CD4-positive, alpha-beta T cell (primary cell): Measurements from ENCODE around the gene PRKAR2B. TPM values are rescaled to one million over a fixed set of nuclear protein-coding genes. Genes with fewer than 3 reads are reported as not detected.

Experiments used
- ATAC-seq: fragments of 200-7000 bp; cut with Tn5 transposase; one replicate; pipeline ENCODE4 v1.10.0; 2022; ENCODE audit warnings: mild to moderate bottlenecking; ENCODE audit not compliant: poor library complexity
- CTCF ChIA-PET: fragments of 350-600 bp; sonication (Branson Sonifier 250); formaldehyde crosslinking; loops from one replicate; lab custom pipeline; 2021; ENCODE audit warnings: antibody characterized with exemption, inconsistent platforms; lab: Charles Lee
- POLR2A ChIA-PET: fragments of 350-600 bp; sonication (Branson Sonifier 250); formaldehyde crosslinking; loops from one replicate; lab custom pipeline; 2021; ENCODE audit warnings: antibody characterized with exemption, inconsistent platforms; lab: Charles Lee
- DNase-seq, 14 experiments: peaks; one replicate each; pipeline ENCODE4 v3.0.0-alpha.2; 2013 to 2020; ENCODE audit warnings: mixed read lengths in 2 of 14
- H3K27ac ChIP-seq, 2 donors: one replicate each; pipeline versions ENCODE4 v1.5.1 to v1.7.0; 2013; ENCODE audit warnings: low read length in 2 of 2, low read depth in 1 of 2, mild to moderate bottlenecking in 1 of 2
- H3K27me3 ChIP-seq, 2 experiments: 1 replicate in 1 of 2; 2 replicates in 1 of 2; pipeline versions ENCODE4 v1.6.1 to v1.7.0; 2013; ENCODE audit warnings: low read length in 2 of 2, control low read depth in 1 of 2, mild to moderate bottlenecking in 1 of 2, moderate library complexity in 1 of 2; ENCODE audit not compliant: insufficient read depth in 2 of 2, control insufficient read depth in 1 of 2
- H3K36me3 ChIP-seq: one replicate; pipeline ENCODE4 v1.6.1; 2013; ENCODE audit warnings: low read length, control low read depth; ENCODE audit not compliant: insufficient read depth
- H3K4me1 ChIP-seq: one replicate; pipeline ENCODE4 v1.6.1; 2013; ENCODE audit warnings: low read length, control low read depth; ENCODE audit not compliant: insufficient read depth
- H3K4me3 ChIP-seq: one replicate; pipeline ENCODE4 v1.5.1; 2013; ENCODE audit warnings: mild to moderate bottlenecking, low read length, moderate library complexity
- H3K9me3 ChIP-seq, 2 experiments: 1 replicate in 1 of 2; 2 replicates in 1 of 2; pipeline versions ENCODE4 v1.6.1 to v1.7.0; 2013; ENCODE audit warnings: low read length in 2 of 2, mild to moderate bottlenecking in 2 of 2, control low read depth in 1 of 2, moderate library complexity in 1 of 2; ENCODE audit not compliant: control insufficient read depth in 1 of 2, insufficient read depth in 1 of 2
- H3K27ac Mint-ChIP-seq: one replicate; pipeline ENCODE4 v1.8.0; 2020; ENCODE audit warnings: mixed read lengths
- H3K27me3 Mint-ChIP-seq: one replicate; pipeline ENCODE4 v1.8.0; 2021; ENCODE audit warnings: mixed read lengths
- H3K36me3 Mint-ChIP-seq: one replicate; pipeline ENCODE4 v1.8.0; 2021; ENCODE audit warnings: low read depth, mixed read lengths
- H3K4me1 Mint-ChIP-seq: one replicate; pipeline ENCODE4 v1.8.0; 2021; ENCODE audit warnings: low read depth, mixed read lengths
- H3K4me3 Mint-ChIP-seq: one replicate; pipeline ENCODE4 v1.8.0; 2020; ENCODE audit warnings: mild to moderate bottlenecking, mixed read lengths
- H3K9me3 Mint-ChIP-seq: one replicate; pipeline ENCODE4 v1.8.0; 2020; ENCODE audit warnings: mixed read lengths
- intact Hi-C, 2 experiments: fragments of 100-400 bp; cut with DNase I in 1 of 2; cut with micrococcal nuclease in 1 of 2; formaldehyde crosslinking; loops; one replicate each; pipeline versions ENCODE4 v1.15.1 to v1.9.0; 2023 to 2025; cut with DNase I, micrococcal nuclease
- total RNA-seq, 174 experiments: library from RNA in 2 of 174; stranded (reverse) in 2 of 174; gene quantifications; one replicate each; pipeline ENCODE4 v1.2.3 and lab custom pipeline; 2021 to 2026
- TF ChIP-seq, protein P1 (sequence below): fragments of 200-600 bp; IDR thresholded peaks from one replicate; pipeline ENCODE4 v1.8.0; 2022; ENCODE audit warnings: antibody characterized with exemption, mild to moderate bottlenecking

The PRKAR2B gene
- total RNA-seq, 2 experiments from 2014 or later = 0.41 to 0.42 TPM

DNA sequence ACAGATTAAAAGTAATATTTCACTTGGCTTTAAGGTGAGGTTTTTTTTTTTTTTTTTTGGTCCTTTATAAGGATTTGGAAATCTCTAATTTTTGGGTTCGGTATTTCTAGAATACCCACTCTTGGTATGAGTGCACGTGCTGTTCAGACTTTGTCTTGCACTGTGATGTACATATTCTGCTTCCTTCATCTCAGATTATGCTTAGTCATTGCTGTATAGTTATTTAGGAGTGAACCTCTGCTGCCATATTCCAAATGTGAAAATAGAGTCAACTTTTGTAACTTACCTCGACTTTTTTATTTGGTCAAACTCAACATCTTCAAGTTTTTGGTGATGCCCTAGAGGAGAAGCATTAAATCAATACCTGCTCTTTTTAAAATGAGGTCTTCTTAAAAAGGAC lies 84.2 kb downstream of the PRKAR2B start:
- Mint-ChIP-seq H3K4me1 (peaks cover 26% of the 10 kb centered on the region), H3K27ac (no peak overlapping the region), H3K4me3 (no peak overlapping the region), H3K36me3 (no peaks in the 10 kb centered on the region), H3K9me3 (no peaks in the 10 kb centered on the region), H3K27me3 (no peaks in the 10 kb centered on the region)
- Histone ChIP-seq H3K4me1 (peaks cover 15% of the 10 kb centered on the region), H3K4me3 (no peak overlapping the region), H3K9me3 (no peaks in the 10 kb centered on the region), H3K36me3 (no peaks in the 10 kb centered on the region), H3K27me3 (no peaks in the 10 kb centered on the region), H3K27ac (no peak overlapping the region)
- CTCF ChIA-PET = no interaction called here
- intact Hi-C loops = loop anchor here in 1 of 2 experiments (10.0 kb wide), 1 partner anchor 84 kb away; the partner anchor contains the start of gene PRKAR2B
- DNase-seq (no peak), ATAC-seq (no peak)
- POLR2A ChIA-PET = no interaction called here
- TF ChIP-seq, protein P1, sequence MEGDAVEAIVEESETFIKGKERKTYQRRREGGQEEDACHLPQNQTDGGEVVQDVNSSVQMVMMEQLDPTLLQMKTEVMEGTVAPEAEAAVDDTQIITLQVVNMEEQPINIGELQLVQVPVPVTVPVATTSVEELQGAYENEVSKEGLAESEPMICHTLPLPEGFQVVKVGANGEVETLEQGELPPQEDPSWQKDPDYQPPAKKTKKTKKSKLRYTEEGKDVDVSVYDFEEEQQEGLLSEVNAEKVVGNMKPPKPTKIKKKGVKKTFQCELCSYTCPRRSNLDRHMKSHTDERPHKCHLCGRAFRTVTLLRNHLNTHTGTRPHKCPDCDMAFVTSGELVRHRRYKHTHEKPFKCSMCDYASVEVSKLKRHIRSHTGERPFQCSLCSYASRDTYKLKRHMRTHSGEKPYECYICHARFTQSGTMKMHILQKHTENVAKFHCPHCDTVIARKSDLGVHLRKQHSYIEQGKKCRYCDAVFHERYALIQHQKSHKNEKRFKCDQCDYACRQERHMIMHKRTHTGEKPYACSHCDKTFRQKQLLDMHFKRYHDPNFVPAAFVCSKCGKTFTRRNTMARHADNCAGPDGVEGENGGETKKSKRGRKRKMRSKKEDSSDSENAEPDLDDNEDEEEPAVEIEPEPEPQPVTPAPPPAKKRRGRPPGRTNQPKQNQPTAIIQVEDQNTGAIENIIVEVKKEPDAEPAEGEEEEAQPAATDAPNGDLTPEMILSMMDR = no peak

DNA sequence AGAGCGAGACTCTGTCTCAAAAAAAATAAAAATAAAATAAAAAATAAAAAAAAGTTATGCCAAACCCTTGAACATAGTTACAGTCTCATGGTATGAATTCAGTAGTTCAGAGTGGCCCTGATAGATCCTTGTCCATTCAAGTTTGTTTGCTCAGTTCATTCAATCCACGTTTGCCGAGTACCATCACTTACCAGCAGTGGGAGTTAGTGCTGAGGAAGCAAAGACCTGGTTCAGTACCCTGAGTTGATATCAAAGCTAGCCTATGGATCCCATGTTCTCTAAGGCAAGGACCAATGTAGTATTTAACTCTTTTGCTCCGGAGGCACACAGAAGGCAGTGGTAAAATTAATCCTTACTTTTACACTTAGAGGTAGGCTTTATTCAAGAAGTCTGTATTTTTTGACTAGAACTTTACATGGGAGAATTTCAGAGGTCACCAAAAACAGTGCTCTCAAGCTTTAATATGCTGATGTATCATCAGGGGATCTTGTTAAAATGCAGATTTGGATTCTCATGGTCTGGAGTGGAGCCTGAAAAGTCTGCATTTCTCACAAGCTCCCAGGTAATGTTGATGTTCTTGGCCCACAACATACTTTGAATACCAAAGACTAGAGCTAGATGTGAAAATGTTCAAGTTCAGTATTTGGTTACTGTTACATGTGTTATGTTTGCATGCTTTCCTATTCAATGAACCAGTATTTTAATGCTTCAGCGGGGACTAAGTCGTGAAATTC lies 86.1 kb downstream of the PRKAR2B start:
- no peak for ATAC-seq
- POLR2A ChIA-PET = interaction anchor here (1.5 to 2.4 kb wide), 2 partner anchors 38 to 70 kb away, joined by 4 to 10 read pairs; partner anchors contain the start of gene HBP1

DNA sequence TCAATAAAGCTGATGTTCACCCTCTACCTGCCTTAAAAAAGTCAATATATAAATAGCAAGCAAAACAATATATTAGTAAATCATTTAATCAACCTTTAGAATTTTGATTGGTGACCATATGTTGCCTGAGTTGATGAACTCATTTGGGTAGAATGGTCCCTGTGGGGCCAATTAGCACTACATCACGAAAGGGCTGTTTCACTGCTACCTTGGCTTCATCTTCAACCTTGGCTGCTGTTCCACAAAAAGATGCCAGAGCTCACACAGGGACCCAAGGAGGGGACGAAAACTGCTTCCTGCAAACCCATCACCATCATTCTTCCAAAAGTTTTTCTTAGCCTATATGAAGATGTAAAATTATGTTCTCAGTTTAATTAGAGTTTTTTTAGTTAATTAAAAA lies 88.9 kb downstream of the PRKAR2B start:
- DNase-seq (no peak), ATAC-seq (no peak)
- intact Hi-C loops = no loop called here
- Histone ChIP-seq H3K9me3 (no peaks in the 10 kb centered on the region), H3K36me3 (no peaks in the 10 kb centered on the region), H3K4me1 (no peaks in the 10 kb centered on the region), H3K27ac (no peak overlapping the region), H3K4me3 (no peak overlapping the region), H3K27me3 (no peaks in the 10 kb centered on the region)
- H3K9me3 Mint-ChIP-seq = no peaks in the 10 kb centered on the region
- ChIA-PET CTCF (no interaction called here), POLR2A (interaction anchor here (2.0 kb wide), 1 partner anchor 35 kb away, joined by 5 read pairs; the partner anchor contains the start of gene HBP1)
- TF ChIP-seq, protein P1 = no peak
- H3K27me3 Mint-ChIP-seq = no peaks in the 10 kb centered on the region
- H3K4me3 Mint-ChIP-seq = no peak overlapping the region
- H3K4me1 Mint-ChIP-seq = no peaks in the 10 kb centered on the region
- H3K36me3 Mint-ChIP-seq = no peaks in the 10 kb centered on the region
- no peak overlapping the region for H3K27ac Mint-ChIP-seq

More for the DNA sequence above, 86.1 kb downstream of the PRKAR2B start:
- Histone ChIP-seq H3K9me3 (no peaks in the 10 kb centered on the region), H3K27ac (no peak overlapping the region), H3K36me3 (no peaks in the 10 kb centered on the region), H3K4me1 (peaks cover 11% of the 10 kb centered on the region), H3K4me3 (no peak overlapping the region), H3K27me3 (no peaks in the 10 kb centered on the region)
- H3K36me3 Mint-ChIP-seq = no peaks in the 10 kb centered on the region
- CTCF ChIA-PET = interaction anchor here (0.9 to 2.2 kb wide), 2 partner anchors 16 to 338 kb away, joined by 3 to 8 read pairs; no protein-coding TSS in a partner anchor
- peaks cover 19% of the 10 kb centered on the region for H3K4me1 Mint-ChIP-seq
- intact Hi-C loops = no loop called here
- H3K9me3 Mint-ChIP-seq = no peaks in the 10 kb centered on the region
- DNase-seq = no peak
- H3K4me3 Mint-ChIP-seq = no peak overlapping the region
- TF ChIP-seq, protein P1 = no peak
- no peaks in the 10 kb centered on the region for H3K27me3 Mint-ChIP-seq
- H3K27ac Mint-ChIP-seq = no peak overlapping the region
